Nucleus accumbens (tissue), 56 donors: ENCODE results near the gene CGB5.
A peak's percentile ranks its signal among the peaks of the same experiment; 100 is the strongest.
"Not testable (repeated sequence)": the region's sequence is repeated elsewhere in the genome, so short reads cannot be mapped to it uniquely, and the experiment has no call there.

Experiments used
- DNase-seq, 56 donors: peaks; one replicate each; lab custom pipeline; 2025; lab: John Stamatoyannopoulos, UW

The CGB5 gene

GRCh38 chr19:49056902-49057596, 13.4 kb downstream of the CGB5 start:
- DNase-seq: not testable (repeated sequence)

GRCh38 chr19:49057636-49058234, 14.1 kb downstream of the CGB5 start, which contains the start of gene CGB7:
TSS of gene CGB7 (minus strand) at chr19:49057749. CDS start at chr19:49055375, 2,374 bp downstream.
- peak in 3 of 56 donors; percentile 1 to 22 (median 13) for DNase-seq

GRCh38 chr19:49058562-49058961, 14.9 kb downstream of the CGB5 start:
- no peak for DNase-seq

GRCh38 chr19:49059053-49059452, 15.4 kb downstream of the CGB5 start:
- no peak for DNase-seq

GRCh38 chr19:49061000-49061399, 17.4 kb downstream of the CGB5 start:
- no peak for DNase-seq

- DNase-seq: no peak
These were observed 17.8 kb downstream of the CGB5 start for GRCh38 chr19:49061445-49061844.

GRCh38 chr19:49064029-49064629, 20.5 kb downstream of the CGB5 start:
- DNase-seq: no peak

- peak in 1 of 56 donors; percentile 7 for DNase-seq
These were observed 21.3 kb downstream of the CGB5 start, which contains the start of gene NTF4 for GRCh38 chr19:49064768-49065611. TSS of gene NTF4 (minus strand) at chr19:49064818. CDS start at chr19:49061997, 2,821 bp downstream.

GRCh38 chr19:49065905-49066512, 22.4 kb downstream of the CGB5 start:
- no peak for DNase-seq

GRCh38 chr19:49067554-49067953, 23.9 kb downstream of the CGB5 start:
- DNase-seq: no peak

- no peak for DNase-seq
These were observed 25.4 kb downstream of the CGB5 start for GRCh38 chr19:49069026-49069425.

- DNase-seq: no peak
These were observed 26.8 kb downstream of the CGB5 start for GRCh38 chr19:49070416-49070815.

- peak in 1 of 56 donors; percentile 6 for DNase-seq
These were observed 28.4 kb downstream of the CGB5 start for GRCh38 chr19:49071860-49072547.

GRCh38 chr19:49073514-49074378, 30.1 kb downstream of the CGB5 start:
- DNase-seq: no peak

GRCh38 chr19:49074869-49075268, 31.2 kb downstream of the CGB5 start:
- peak in 37 of 56 donors; percentile 1 to 73 (median 22) for DNase-seq

- DNase-seq: no peak
These were observed 36.7 kb downstream of the CGB5 start for GRCh38 chr19:49080392-49080791.

- no peak for DNase-seq
These were observed 37.6 kb downstream of the CGB5 start for GRCh38 chr19:49081273-49081672.

- peak in 2 of 56 donors; percentile 26 to 41 for DNase-seq
These were observed 40.8 kb downstream of the CGB5 start for GRCh38 chr19:49084206-49085019.
